ENCODE measurements around the gene ARHGAP28.

Gene ARHGAP28, protein sequence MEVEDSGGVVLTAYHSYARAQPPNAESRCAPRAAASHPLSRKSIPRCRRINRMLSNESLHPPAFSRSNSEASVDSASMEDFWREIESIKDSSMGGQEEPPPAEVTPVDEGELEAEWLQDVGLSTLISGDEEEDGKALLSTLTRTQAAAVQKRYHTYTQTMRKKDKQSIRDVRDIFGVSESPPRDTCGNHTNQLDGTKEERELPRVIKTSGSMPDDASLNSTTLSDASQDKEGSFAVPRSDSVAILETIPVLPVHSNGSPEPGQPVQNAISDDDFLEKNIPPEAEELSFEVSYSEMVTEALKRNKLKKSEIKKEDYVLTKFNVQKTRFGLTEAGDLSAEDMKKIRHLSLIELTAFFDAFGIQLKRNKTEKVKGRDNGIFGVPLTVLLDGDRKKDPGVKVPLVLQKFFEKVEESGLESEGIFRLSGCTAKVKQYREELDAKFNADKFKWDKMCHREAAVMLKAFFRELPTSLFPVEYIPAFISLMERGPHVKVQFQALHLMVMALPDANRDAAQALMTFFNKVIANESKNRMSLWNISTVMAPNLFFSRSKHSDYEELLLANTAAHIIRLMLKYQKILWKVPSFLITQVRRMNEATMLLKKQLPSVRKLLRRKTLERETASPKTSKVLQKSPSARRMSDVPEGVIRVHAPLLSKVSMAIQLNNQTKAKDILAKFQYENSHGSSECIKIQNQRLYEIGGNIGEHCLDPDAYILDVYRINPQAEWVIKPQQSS

GRCh38 chr18:6729247-6730091 is at the start of gene ARHGAP28:
Gene ARHGAP28 (plus strand): TSS chr18:6729716. CDS start chr18:6729822, 106 bp downstream.
- no peak for DNase-seq

DNA sequence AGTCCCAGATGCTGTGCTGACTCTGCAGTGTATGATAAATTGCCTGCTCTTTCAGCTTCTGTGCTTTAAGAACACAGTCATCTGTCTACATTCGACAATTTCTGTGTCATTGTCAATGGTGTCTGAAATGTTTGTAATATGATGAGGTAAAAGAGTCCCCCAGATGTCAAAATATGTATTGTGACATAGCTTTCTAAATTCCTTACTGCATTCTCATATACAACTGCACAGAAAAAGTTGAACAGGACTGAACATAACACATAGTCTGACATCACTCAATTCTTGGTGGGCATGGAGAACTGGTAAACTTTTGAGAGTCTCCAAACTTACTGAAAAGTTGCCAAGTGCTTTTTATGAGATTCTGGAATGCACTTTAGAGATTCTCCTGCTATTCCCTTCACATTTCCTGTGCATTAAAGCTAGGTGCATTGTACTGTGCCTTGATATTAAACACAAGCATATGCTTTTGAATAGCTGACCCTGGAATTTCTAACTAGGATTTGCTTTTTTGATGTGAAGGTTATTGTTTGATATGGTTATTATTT is 48.1 kb upstream of the ARHGAP28 start:
- DNase-seq = no peak

GRCh38 chr18:6682437-6683111 is 46.9 kb upstream of the ARHGAP28 start:
- DNase-seq = no peak

- no peak for DNase-seq
Measured at GRCh38 chr18:6683112-6683876, 46.2 kb upstream of the ARHGAP28 start.

GRCh38 chr18:6687676-6688075 is 41.8 kb upstream of the ARHGAP28 start:
- DNase-seq = no peak

DNA sequence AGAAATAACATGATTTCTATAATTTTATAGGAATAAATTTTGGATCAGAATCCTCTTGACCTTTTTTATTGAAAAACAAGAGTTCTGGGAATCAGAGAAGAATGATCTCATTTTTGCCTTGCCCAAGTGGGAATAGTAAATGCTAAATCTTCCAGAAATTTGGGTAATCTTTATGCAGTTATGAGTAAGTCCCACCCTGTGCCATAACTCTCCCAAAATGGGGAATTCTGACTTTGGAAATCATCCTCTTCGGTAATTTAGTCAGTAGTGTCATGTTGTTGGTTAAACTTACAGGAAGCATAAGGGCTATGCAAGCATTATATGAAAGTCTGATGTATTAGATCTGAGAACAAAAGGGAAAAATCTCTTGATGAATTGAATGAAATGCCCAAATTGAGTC is 20.6 kb upstream of the ARHGAP28 start:
- DNase-seq = no peak

DNA sequence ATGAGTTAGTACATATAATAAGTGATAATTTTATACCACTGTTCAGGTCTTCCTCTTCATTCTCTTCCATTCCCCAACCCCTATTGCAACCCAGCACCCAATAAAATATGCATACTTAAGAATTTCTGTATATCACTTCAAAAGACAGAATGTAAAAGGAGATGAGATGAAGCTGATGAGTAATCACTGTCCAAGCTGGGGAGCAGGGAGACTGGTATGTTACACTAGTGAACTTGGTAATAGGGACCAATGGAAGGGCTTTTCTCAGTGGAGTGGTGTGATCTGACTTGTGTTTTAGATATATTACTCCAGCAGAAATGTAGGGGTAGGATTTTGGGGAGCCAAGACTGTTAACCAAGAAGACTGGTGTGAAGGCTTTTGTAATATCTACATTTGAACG is 18.0 kb upstream of the ARHGAP28 start:
- DNase-seq = no peak

DNA sequence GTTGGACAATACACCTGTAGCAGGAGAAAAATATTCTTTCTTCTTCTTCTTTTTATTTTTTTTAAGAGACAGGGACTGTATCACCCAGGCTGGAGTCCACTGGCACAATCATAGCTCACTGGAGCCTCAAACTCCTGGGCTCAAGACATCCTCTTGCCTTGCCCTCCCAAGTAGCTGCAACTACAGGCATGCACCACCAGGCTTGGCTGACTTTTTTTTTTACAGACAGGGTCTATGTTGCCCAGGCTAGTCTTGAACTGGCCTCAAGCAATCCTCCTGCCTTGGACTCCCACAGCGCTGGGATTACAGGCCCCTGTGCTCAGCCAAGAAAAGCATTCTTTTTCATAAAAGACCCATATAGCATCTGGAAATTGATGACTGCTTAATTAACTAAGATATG is 17.1 kb upstream of the ARHGAP28 start:
- no peak for DNase-seq

DNA sequence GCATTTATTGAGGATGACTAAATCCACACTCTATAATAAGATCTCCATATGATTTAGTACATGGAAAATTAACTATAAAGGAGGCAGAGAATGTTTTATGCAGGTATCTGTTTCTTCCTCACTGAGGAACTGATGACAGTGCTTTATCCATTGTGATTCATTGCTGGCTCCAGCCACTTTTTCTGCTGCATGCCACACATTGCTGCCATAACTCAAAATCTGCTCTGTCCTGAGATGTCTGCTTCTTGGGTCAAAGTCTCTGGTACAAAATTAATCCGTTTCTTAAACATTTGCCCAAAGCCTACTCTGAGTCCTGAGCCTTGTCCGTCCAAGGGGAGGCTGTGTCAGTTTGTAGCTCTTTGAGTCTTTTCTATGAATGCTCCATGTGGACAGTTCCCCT is 15.5 kb upstream of the ARHGAP28 start:
- no peak for DNase-seq

GRCh38 chr18:6718267-6718666 is 11.2 kb upstream of the ARHGAP28 start:
- DNase-seq = no peak

- no peak for DNase-seq
Measured at GRCh38 chr18:6719098-6719846, 10.2 kb upstream of the ARHGAP28 start.

GRCh38 chr18:6719910-6720683 is 9.4 kb upstream of the ARHGAP28 start:
- DNase-seq = no peak

- no peak for DNase-seq
Measured at GRCh38 chr18:6721755-6722154, 7.8 kb upstream of the ARHGAP28 start.

GRCh38 chr18:6722690-6723089 is 6.8 kb upstream of the ARHGAP28 start:
- DNase-seq = no peak

DNA sequence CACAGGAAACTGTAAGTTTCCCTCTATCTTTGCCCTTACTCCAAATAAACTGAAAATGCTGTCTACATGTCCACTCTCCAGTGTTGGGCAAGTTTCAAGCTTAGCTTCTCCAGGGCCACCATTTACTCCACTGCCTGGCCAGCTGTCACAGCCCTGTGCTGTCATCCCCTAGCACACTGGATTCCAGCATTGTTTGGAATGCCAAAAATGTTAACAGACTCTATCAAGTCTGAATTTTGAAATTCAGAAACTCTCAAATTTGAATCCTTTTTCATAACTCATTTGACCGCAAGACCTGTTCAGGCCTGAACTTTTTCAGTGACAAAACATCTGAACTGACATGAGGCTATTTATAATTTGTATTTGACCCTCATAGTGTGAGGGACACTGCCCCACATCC is 5.2 kb upstream of the ARHGAP28 start:
- no peak for DNase-seq

DNA sequence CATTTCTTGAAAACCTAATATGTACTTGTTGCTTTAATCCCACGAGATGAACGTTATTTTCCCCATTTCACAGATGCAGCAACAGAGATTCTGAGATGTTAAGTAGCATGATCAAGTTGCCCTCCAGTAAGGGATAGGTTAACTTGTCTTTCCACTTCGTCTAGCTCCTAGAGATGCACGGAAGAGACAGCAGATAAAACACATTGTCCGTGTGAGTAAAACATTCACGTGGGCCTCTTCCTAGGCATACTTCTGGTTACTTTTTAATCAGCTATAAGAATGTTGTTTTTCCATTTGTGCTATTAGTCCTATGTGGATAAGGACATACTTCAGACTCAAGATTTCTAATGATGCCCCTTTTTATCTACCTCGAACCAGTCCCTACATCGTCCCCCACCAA is 1.2 kb upstream of the ARHGAP28 start:
- no peak for DNase-seq

DNA sequence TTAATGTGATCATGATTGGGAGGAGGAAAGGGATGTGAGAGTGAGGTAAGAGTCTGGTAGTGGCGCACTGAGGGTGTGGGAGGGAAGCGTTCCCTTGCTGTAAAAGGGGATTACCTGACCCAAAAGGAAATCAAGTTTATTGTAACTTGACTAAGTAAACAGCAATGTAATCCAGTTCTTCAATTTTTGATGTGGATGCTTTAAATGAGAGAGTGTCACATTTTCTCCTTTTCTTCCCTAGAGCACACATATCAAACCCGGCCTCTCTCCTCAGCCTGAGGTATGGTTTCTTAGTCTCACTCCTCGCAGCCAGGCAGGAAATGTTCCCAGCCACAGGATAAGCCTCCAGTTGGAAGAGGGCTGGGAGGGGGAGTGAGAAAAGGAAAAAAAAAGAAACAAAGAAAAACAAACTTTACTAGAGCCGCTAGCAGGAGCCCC is 688 bp upstream of the ARHGAP28 start:
- DNase-seq = no peak

- DNase-seq = no peak
Measured at GRCh38 chr18:6730416-6731221, 1.1 kb downstream of the ARHGAP28 start.

- DNase-seq = no peak
Measured at GRCh38 chr18:6731222-6731596, 1.7 kb downstream of the ARHGAP28 start.

All from stimulated activated CD4-positive, alpha-beta T cell treated with anti-CD3 and anti-CD28 coated beads, Interleukin-1b, Interleukin-23, amount 100 ng/mL, for 48 hours (primary cell).